Stimulated activated CD4-positive, alpha-beta T cell treated with anti-CD3 and anti-CD28 coated beads, Interleukin-15, amount 100 ng/mL, for 48 hours (primary cell): ENCODE data around the gene MPL.

Source experiments
- DNase-seq, 2 donors: peaks; one replicate each; pipeline ENCODE4 v3.0.0-alpha.2; 2020; ENCODE audit warnings: low read depth in 2 of 2

Gene MPL

GRCh38 chr1:43325381-43325780 lies 12.2 kb upstream of the MPL start:
- no peak for DNase-seq

- DNase-seq: no peak
These were observed 9.9 kb upstream of the MPL start for GRCh38 chr1:43327549-43328292.

GRCh38 chr1:43329995-43330751 lies 7.4 kb upstream of the MPL start:
- peak; percentile 63 to 65 for DNase-seq

- no peak for DNase-seq
These were observed 5.9 kb upstream of the MPL start for GRCh38 chr1:43331688-43332087.

GRCh38 chr1:43334453-43335205 lies 3.0 kb upstream of the MPL start:
- DNase-seq: no peak

GRCh38 chr1:43338001-43338400 lies 383 bp downstream of the MPL start:
- no peak for DNase-seq

- no peak for DNase-seq
These were observed 2.1 kb downstream of the MPL start for GRCh38 chr1:43339584-43340232.

GRCh38 chr1:43340559-43340958 lies 2.9 kb downstream of the MPL start:
- no peak for DNase-seq

GRCh38 chr1:43344267-43344850 lies 6.7 kb downstream of the MPL start:
- no peak for DNase-seq

- DNase-seq: no peak
These were observed 7.5 kb downstream of the MPL start for GRCh38 chr1:43345120-43345519.

GRCh38 chr1:43346636-43347035 lies 9.0 kb downstream of the MPL start:
- DNase-seq: no peak

- no peak for DNase-seq
These were observed 10.8 kb downstream of the MPL start for GRCh38 chr1:43348343-43348808.

- peak in 1 of 2 donors; percentile 50 for DNase-seq
These were observed 11.4 kb downstream of the MPL start for GRCh38 chr1:43348809-43349593.

- DNase-seq: no peak
These were observed 12.1 kb downstream of the MPL start for GRCh38 chr1:43349594-43350306.

GRCh38 chr1:43350976-43351375 lies 13.4 kb downstream of the MPL start:
- DNase-seq: no peak

- DNase-seq: no peak
These were observed 14.1 kb downstream of the MPL start for GRCh38 chr1:43351421-43352350.

GRCh38 chr1:43352351-43352705 lies 14.7 kb downstream of the MPL start:
- DNase-seq: no peak

- no peak for DNase-seq
These were observed 15.3 kb downstream of the MPL start for GRCh38 chr1:43352881-43353280.

- DNase-seq: no peak
These were observed 16.9 kb downstream of the MPL start for GRCh38 chr1:43354471-43354870.
